Panc1 (cell line): ENCODE data around the gene TMCO4. TPM values are rescaled to one million over a fixed set of nuclear protein-coding genes. Genes with fewer than 3 reads are reported as not detected.

Experiments used
- ATAC-seq: fragments of 200-7000 bp; cut with Tn5 transposase; 2 replicates; pipeline ENCODE4 v1.9.1; 2020; ENCODE audit warnings: mild to moderate bottlenecking, moderate library complexity
- BruUV-seq: library from RNA; stranded (reverse); fragments of 400-500 nt; replicated peaks from 2 replicates; lab custom pipeline; 2021; lab: Mats Ljungman, UMichigan
- CTCF ChIA-PET: fragments of 300-600 bp; sonication (Branson Sonifier 250); formaldehyde crosslinking; loops from one replicate; lab custom pipeline; 2022; ENCODE audit warnings: antibody characterized with exemption; lab: Charles Lee
- POLR2A ChIA-PET: fragments of 300-600 bp; sonication (Branson Sonifier 250); formaldehyde crosslinking; loops from one replicate; lab custom pipeline; 2022; ENCODE audit warnings: antibody characterized with exemption; lab: Charles Lee
- DNase-seq: peaks from one replicate; pipeline ENCODE4 v3.0.0-alpha.2; 2010; ENCODE audit warnings: low read depth, low spot score
- H3K27ac ChIP-seq: 2 replicates; pipeline ENCODE4 v1.5.1; 2011; ENCODE audit warnings: mild to moderate bottlenecking, low read length, inconsistent platforms
- H3K27me3 ChIP-seq: fragments of 200-500 bp; sonication (Bioruptor generic); 2 replicates; pipeline ENCODE4 v1.6.0; 2014; ENCODE audit warnings: low read length, inconsistent platforms; ENCODE audit not compliant: control insufficient read depth, insufficient read depth
- H3K36me3 ChIP-seq: fragments of 200-500 bp; sonication (Bioruptor generic); 2 replicates; pipeline ENCODE4 v1.5.1; 2014; ENCODE audit warnings: inconsistent platforms, mild to moderate bottlenecking, low read length, moderate library complexity; ENCODE audit not compliant: control insufficient read depth, insufficient read depth
- H3K4me1 ChIP-seq: 2 replicates; pipeline ENCODE4 v1.5.1; 2011; ENCODE audit warnings: inconsistent platforms, mild to moderate bottlenecking, low read length, moderate library complexity; ENCODE audit not compliant: control insufficient read depth, insufficient read depth
- H3K4me3 ChIP-seq, 2 experiments: 2 replicates each; pipeline ENCODE4 v1.5.1; 2011 to 2012; ENCODE audit warnings: low read depth in 2 of 2, low read length in 2 of 2, mild to moderate bottlenecking in 2 of 2, inconsistent platforms in 1 of 2, moderate library complexity in 1 of 2
- H3K9me3 ChIP-seq: fragments of 200-500 bp; sonication (Bioruptor generic); 2 replicates; pipeline ENCODE4 v1.5.1; 2014; ENCODE audit warnings: low read depth, mild to moderate bottlenecking, inconsistent platforms, low read length, moderate library complexity; ENCODE audit not compliant: control insufficient read depth, insufficient read depth
- CTCF ChIP-seq: fragments of 450-650 bp; IDR thresholded peaks from 2 replicates; pipeline ENCODE4 v1.5.1; 2017; ENCODE audit warnings: mild to moderate bottlenecking
- POLR2AphosphoS5 ChIP-seq: IDR thresholded peaks from 2 replicates; pipeline ENCODE4 v1.6.1; 2012; ENCODE audit warnings: mild to moderate bottlenecking, low read depth, low read length, moderate library complexity
- REST ChIP-seq, 2 experiments: IDR thresholded peaks; 2 replicates each; pipeline ENCODE4 v1.6.1; 2011 to 2012; ENCODE audit warnings: low read depth in 2 of 2, control low read depth in 1 of 2, low read length in 1 of 2, mild to moderate bottlenecking in 1 of 2, moderate library complexity in 1 of 2; ENCODE audit not compliant: insufficient read depth in 1 of 2
- SIN3A ChIP-seq: IDR thresholded peaks from 2 replicates; pipeline ENCODE4 v1.6.1; 2012; ENCODE audit warnings: low read depth, mild to moderate bottlenecking, low read length, moderate library complexity, borderline replicate concordance; ENCODE audit not compliant: insufficient read depth
- TCF7L2 ChIP-seq: IDR thresholded peaks from 2 replicates; pipeline ENCODE4 v1.6.1; 2011; ENCODE audit warnings: mild to moderate bottlenecking, low read depth, low read length, inconsistent platforms
- in situ Hi-C: cut with HindIII; loops from 2 replicates; pipeline ENCODE4 v1.10.0; 2016; ENCODE audit warnings: low sequenced_read_pairs, low pct_unique_long_range_greater_than_20kb
- intact Hi-C: fragments of 100-400 bp; cut with micrococcal nuclease; formaldehyde crosslinking; loops from one replicate; pipeline ENCODE4 v1.10.0; 2022; ENCODE audit not compliant: unreplicated experiment
- total RNA-seq: library from RNA; stranded (reverse); gene quantifications from one replicate; pipeline ENCODE4 v1.2.1, GENCODE V29; 2021; ENCODE audit not compliant: unreplicated experiment

The TMCO4 gene
- total RNA-seq, 1 experiment from 2014 or later = 13.2 TPM

GRCh38 chr1:19846338-19846737 is 46.6 kb upstream of the TMCO4 start:
- in situ Hi-C loops = no loop called here
- no peaks in the 10 kb centered on the region for H3K9me3 ChIP-seq
- no peaks in the 10 kb centered on the region; the same call in 1 of the 2 replicates for H3K4me1 ChIP-seq
- intact Hi-C loops = no loop called here
- BruUV-seq = no TSS peak
- DNase-seq (no peak), ATAC-seq (no peak)
- H3K27ac ChIP-seq = no peak overlapping the region
- TF ChIP-seq REST (IDR thresholded peaks at IDR 0.05; ENCODE audit: insufficient read depth in 1 of 2, low read depth in 2 of 2, low read length in 1 of 2) (no peak), POLR2AphosphoS5 (no peak), SIN3A (no peak), CTCF (no peak), TCF7L2 (no peak)
- ChIA-PET CTCF (no interaction called here), POLR2A (no interaction called here)
- no peaks in the 10 kb centered on the region for H3K36me3 ChIP-seq
- H3K4me3 ChIP-seq = no peak overlapping the region
- no peaks in the 10 kb centered on the region for H3K27me3 ChIP-seq

- DNase-seq (no peak), ATAC-seq (no peak)
- in situ Hi-C loops = no loop called here
- H3K27me3 ChIP-seq = no peaks in the 10 kb centered on the region
- TF ChIP-seq POLR2AphosphoS5 (no peak), SIN3A (no peak), CTCF (no peak), REST (IDR thresholded peaks at IDR 0.05; ENCODE audit: insufficient read depth in 1 of 2, low read depth in 2 of 2, low read length in 1 of 2) (no peak), TCF7L2 (no peak)
- ChIA-PET POLR2A (no interaction called here), CTCF (no interaction called here)
- no peaks in the 10 kb centered on the region for H3K9me3 ChIP-seq
- BruUV-seq = no TSS peak
- no peak overlapping the region for H3K4me3 ChIP-seq
- H3K4me1 ChIP-seq = no peaks in the 10 kb centered on the region; the same call in 1 of the 2 replicates
- no peak overlapping the region for H3K27ac ChIP-seq
- no peaks in the 10 kb centered on the region for H3K36me3 ChIP-seq
- intact Hi-C loops = no loop called here
Measured at GRCh38 chr1:19845555-19845954, 45.8 kb upstream of the TMCO4 start.
